HG03066 (cell line): ENCODE results near the gene RAB37.

ENCODE experiments used
- ATAC-seq: cut with Tn5 transposase; IDR thresholded peaks from one replicate; pipeline ENCODE4 v1.9.1; 2021; ENCODE audit warnings: low read depth; ENCODE audit not compliant: unreplicated experiment

Gene RAB37

GRCh38 chr17:74744349-74744713 lies 7.3 kb downstream of the RAB37 start:
- ATAC-seq, result no peak

- no peak for ATAC-seq
Observed at GRCh38 chr17:74744714-74745547, 7.9 kb downstream of the RAB37 start.

GRCh38 chr17:74745548-74746177 lies 8.6 kb downstream of the RAB37 start:
- ATAC-seq, result no peak

GRCh38 chr17:74746376-74746775 lies 9.3 kb downstream of the RAB37 start:
- ATAC-seq, result no peak

GRCh38 chr17:74746922-74747321 lies 9.9 kb downstream of the RAB37 start:
- no peak for ATAC-seq

- no peak for ATAC-seq
Observed at GRCh38 chr17:74748279-74748528, 11.1 kb downstream of the RAB37 start.

GRCh38 chr17:74748529-74749278 lies 11.6 kb downstream of the RAB37 start, which contains the start of gene NHERF1:
Gene NHERF1 (plus strand): TSS chr17:74748628. CDS start chr17:74748847, 219 bp downstream.
- peak; percentile 87 for ATAC-seq

GRCh38 chr17:74749279-74750038 lies 12.4 kb downstream of the RAB37 start:
- no peak for ATAC-seq

GRCh38 chr17:74750039-74750326 lies 12.9 kb downstream of the RAB37 start:
- no peak for ATAC-seq

- ATAC-seq, result no peak
Observed at GRCh38 chr17:74750327-74751069, 13.4 kb downstream of the RAB37 start.

- no peak for ATAC-seq
Observed at GRCh38 chr17:74752415-74752814, 15.4 kb downstream of the RAB37 start.

GRCh38 chr17:74752822-74753401 lies 15.9 kb downstream of the RAB37 start:
- no peak for ATAC-seq

- ATAC-seq, result no peak
Observed at GRCh38 chr17:74754832-74755231, 17.8 kb downstream of the RAB37 start.

GRCh38 chr17:74755533-74755932 lies 18.5 kb downstream of the RAB37 start:
- ATAC-seq, result no peak

- no peak for ATAC-seq
Observed at GRCh38 chr17:74756891-74757290, 19.8 kb downstream of the RAB37 start.

- no peak for ATAC-seq
Observed at GRCh38 chr17:74757502-74757901, 20.4 kb downstream of the RAB37 start.

- ATAC-seq, result no peak
Observed at GRCh38 chr17:74757931-74758847, 21.1 kb downstream of the RAB37 start.

GRCh38 chr17:74758848-74759168 lies 21.8 kb downstream of the RAB37 start:
- ATAC-seq, result no peak

GRCh38 chr17:74759243-74759801 lies 22.3 kb downstream of the RAB37 start:
- ATAC-seq, result no peak
